ENCODE data around the gene TMEM154. TPM values are rescaled to one million over a fixed set of nuclear protein-coding genes. Genes with fewer than 3 reads are reported as not detected.

The TMEM154 gene
- total RNA-seq, 4 donors from 2014 or later: 41.2 to 83.1 (median 60.5) TPM

DNA sequence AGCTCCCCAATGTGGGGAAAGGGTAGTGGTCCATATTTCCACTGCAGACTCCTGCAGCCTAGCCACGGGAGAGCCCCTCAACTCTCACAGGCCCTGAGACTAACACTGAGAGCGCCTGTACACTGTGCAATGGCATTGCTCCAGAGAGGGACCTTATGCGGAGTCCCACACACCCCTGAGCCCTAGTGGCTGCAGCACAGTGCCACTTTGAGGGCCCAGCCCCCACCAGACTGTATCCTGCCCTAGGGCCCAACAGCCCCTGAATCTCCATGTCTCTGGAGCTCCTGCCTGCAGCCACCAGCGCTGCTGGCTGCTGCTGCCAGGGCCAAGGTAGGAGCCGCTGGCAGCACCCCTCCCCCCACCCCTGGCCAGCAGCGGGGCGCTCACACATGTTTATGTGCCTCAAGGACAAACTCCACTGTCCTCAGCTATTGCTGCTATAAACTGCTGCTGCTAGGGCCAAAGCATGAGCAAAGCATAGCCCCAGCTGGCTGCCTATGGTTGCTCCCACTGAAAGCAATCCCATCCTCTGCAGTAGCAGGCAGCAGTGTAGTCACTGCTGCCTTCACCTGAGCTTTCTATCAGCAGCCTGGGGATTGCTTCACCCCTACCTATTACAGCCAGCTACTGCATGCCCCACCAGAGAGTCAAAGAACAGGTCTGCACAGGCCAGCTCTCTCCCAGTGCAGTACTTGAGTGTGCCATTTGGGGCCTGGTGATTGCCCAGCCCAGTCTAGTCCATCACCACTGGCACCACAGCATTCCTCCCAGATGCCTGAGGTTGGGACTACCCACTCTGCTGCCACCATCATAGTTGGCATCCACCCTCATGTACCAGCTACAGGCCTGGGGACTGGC, 24.3 kb downstream of the TMEM154 start:
- 92% methylated on average over 2 of the region's 7 CpGs; no CpG with 5 or more reads in 1 of the 2 donors for WGBS, 2 donors
- Histone ChIP-seq H3K4me1 (peaks cover 0 to 13% (median 7%) of the 10 kb centered on the region in 3 donors), H3K27ac (no peak overlapping the region), H3K9me3 (peaks cover 0 to 26% (median 16%) of the 10 kb centered on the region in 3 donors), H3K27me3 (no peaks in the 10 kb centered on the region), H3K36me3 (peaks cover 0 to 58% (median 0%) of the 10 kb centered on the region in 3 donors), H3K4me3 (no peak overlapping the region)
- intact Hi-C loops (cut with DNase I): no loop called here
- TF ChIP-seq CTCF (IDR thresholded peaks at IDR 0.05) (peak in 3 of 6 experiments; percentile 11 to 59 (median 21)), POLR2A (IDR thresholded peaks at IDR 0.05) (no peak)
- DNase-seq: no peak

- H3K9me3 ChIP-seq: peaks cover 0 to 6% (median 6%) of the 10 kb centered on the region in 3 donors
- H3K36me3 ChIP-seq: peaks cover 0 to 72% (median 0%) of the 10 kb centered on the region in 3 donors
- H3K27me3 ChIP-seq: no peaks in the 10 kb centered on the region
- TF ChIP-seq POLR2A (IDR thresholded peaks at IDR 0.05) (no peak), CTCF (IDR thresholded peaks at IDR 0.05) (no peak)
- no peak overlapping the region for H3K4me3 ChIP-seq
- WGBS, 2 donors: 93 to 100% methylated on average over 1 of the region's 1 CpG
- H3K27ac ChIP-seq: no peak overlapping the region
- intact Hi-C loops (cut with DNase I): no loop called here
- no peak for DNase-seq
- H3K4me1 ChIP-seq: peaks cover 0 to 13% (median 7%) of the 10 kb centered on the region in 3 donors
Measured at GRCh38 chr4:152652102-152652501, 27.7 kb downstream of the TMEM154 start.

- Histone ChIP-seq H3K36me3 (peaks cover 0 to 76% (median 0%) of the 10 kb centered on the region in 3 donors), H3K4me3 (no peak overlapping the region), H3K4me1 (peaks cover 0 to 13% (median 7%) of the 10 kb centered on the region in 3 donors), H3K27ac (no peak overlapping the region), H3K9me3 (peaks cover 0 to 2% (median under 1%) of the 10 kb centered on the region in 3 donors), H3K27me3 (no peaks in the 10 kb centered on the region)
- no peak for DNase-seq
- TF ChIP-seq CTCF (IDR thresholded peaks at IDR 0.05) (no peak), POLR2A (IDR thresholded peaks at IDR 0.05) (no peak)
- intact Hi-C loops (cut with DNase I): no loop called here
Measured at GRCh38 chr4:152651473-152652060, 28.2 kb downstream of the TMEM154 start.

- Histone ChIP-seq H3K36me3 (peaks cover 0 to 89% (median 0%) of the 10 kb centered on the region in 3 donors), H3K9me3 (no peaks in the 10 kb centered on the region), H3K4me1 (peaks cover 0 to 19% (median 0%) of the 10 kb centered on the region in 3 donors), H3K4me3 (no peak overlapping the region), H3K27ac (no peak overlapping the region), H3K27me3 (no peaks in the 10 kb centered on the region)
- DNase-seq: no peak
- intact Hi-C loops (cut with DNase I): no loop called here
- no peak for TF ChIP-seq POLR2A (IDR thresholded peaks at IDR 0.05)
- TF ChIP-seq CTCF (IDR thresholded peaks at IDR 0.05): no peak
- WGBS, 2 donors: 85 to 93% methylated on average over 3 of the region's 3 CpGs
Measured at GRCh38 chr4:152646221-152646620, 33.6 kb downstream of the TMEM154 start.

- no peak for DNase-seq
- no peaks in the 10 kb centered on the region for H3K9me3 ChIP-seq
- H3K27me3 ChIP-seq: no peaks in the 10 kb centered on the region
- TF ChIP-seq POLR2A (IDR thresholded peaks at IDR 0.05) (no peak), CTCF (IDR thresholded peaks at IDR 0.05) (no peak)
- H3K36me3 ChIP-seq: peaks cover 0 to 86% (median 0%) of the 10 kb centered on the region in 3 donors
- WGBS, 2 donors: 50 to 71% methylated on average over 4 of the region's 4 CpGs
- H3K4me1 ChIP-seq: peaks cover 0 to 19% (median 0%) of the 10 kb centered on the region in 3 donors
- no peak overlapping the region for H3K27ac ChIP-seq
- intact Hi-C loops (cut with DNase I): loop anchor here (5.0 kb wide), 1 partner anchor 142 kb away; no protein-coding TSS in a partner anchor
- H3K4me3 ChIP-seq: no peak overlapping the region
Measured at GRCh38 chr4:152644130-152644529, 35.7 kb downstream of the TMEM154 start.

Data from esophagus squamous epithelium (tissue), 5 donors.